Testis (tissue), 3 donors: ENCODE measurements around the gene CDC42SE2. TPM values are rescaled to one million over a fixed set of nuclear protein-coding genes. Genes with fewer than 3 reads are reported as not detected.

ENCODE experiments used
- DNase-seq: peaks from one replicate; pipeline ENCODE4 v3.0.0-alpha.2; 2019
- H3K27ac ChIP-seq, 2 donors: fragments of 200-600 bp; sonication (generic); one replicate each; pipeline ENCODE4 v1.5.1; 2019
- H3K27me3 ChIP-seq: fragments of 200-600 bp; sonication (generic); one replicate; pipeline ENCODE4 v1.5.1; 2019
- H3K36me3 ChIP-seq: fragments of 200-600 bp; sonication (generic); one replicate; pipeline ENCODE4 v1.5.1; 2017; ENCODE audit warnings: low read depth; ENCODE audit errors: missing control alignments
- H3K4me1 ChIP-seq: fragments of 200-600 bp; sonication (generic); one replicate; pipeline ENCODE4 v1.5.1; 2019
- H3K4me3 ChIP-seq, 2 donors: fragments of 200-600 bp; sonication (generic); one replicate each; pipeline ENCODE4 v1.5.1; 2017 to 2019
- H3K9me3 ChIP-seq: fragments of 200-600 bp; sonication (generic); one replicate; pipeline ENCODE4 v1.5.1; 2017
- POLR2A ChIP-seq: fragments of 450-650 bp; IDR thresholded peaks from one replicate; pipeline ENCODE4 v1.6.1; 2017; ENCODE audit warnings: antibody characterized with exemption, mild to moderate bottlenecking, moderate library complexity
- WGBS, 2 donors: methylation state at CpG; one replicate each; pipeline ENCODE4 v1.1.5; 2018; 5-methylcytosine and 5-hydroxymethylcytosine counted together
- intact Hi-C: fragments of 100-400 bp; cut with DNase I; formaldehyde crosslinking; loops from one replicate; pipeline ENCODE4 v1.15.1; 2023; ENCODE audit warnings: low total_unique reads
- polyA plus RNA-seq: library from polyadenylated mRNA; stranded (reverse); fragments of 350-450 nt; fragmentation: Illumina TruSeq; extraction: RNeasy Lipid Tissue Mini Kit (QIAGEN cat#74804); gene quantifications from one replicate; pipeline ENCODE4 v1.2.3, GENCODE V29; 2014; ENCODE audit warnings: low read depth, low replicate concordance; ENCODE audit not compliant: insufficient read depth
- total RNA-seq, 2 donors: library from RNA; depleted of rRNA; stranded (reverse); fragments of >200 nt; gene quantifications; one replicate each; pipeline ENCODE4 v1.2.3, GENCODE V29; 2016
- TF ChIP-seq, protein P1 (sequence below), 3 experiments: fragments of 450-650 bp in 2 of 3; fragments of 200-600 bp in 1 of 3; sonication (generic) in 1 of 3; IDR thresholded peaks; one replicate each; pipeline ENCODE4 v1.5.1; 2016 to 2019; ENCODE audit warnings: antibody characterized with exemption in 3 of 3, mild to moderate bottlenecking in 2 of 3, moderate library complexity in 1 of 3

The CDC42SE2 gene
- total and polyA plus RNA-seq, 3 donors from 2014 or later = 57.6 to 72.8 (median 67.1) TPM

- Histone ChIP-seq H3K27ac (no peak overlapping the region), H3K9me3 (no peaks in the 10 kb centered on the region), H3K36me3 (no peaks in the 10 kb centered on the region), H3K4me1 (no peaks in the 10 kb centered on the region), H3K27me3 (no peaks in the 10 kb centered on the region), H3K4me3 (no peak overlapping the region)
- TF ChIP-seq, protein P1, sequence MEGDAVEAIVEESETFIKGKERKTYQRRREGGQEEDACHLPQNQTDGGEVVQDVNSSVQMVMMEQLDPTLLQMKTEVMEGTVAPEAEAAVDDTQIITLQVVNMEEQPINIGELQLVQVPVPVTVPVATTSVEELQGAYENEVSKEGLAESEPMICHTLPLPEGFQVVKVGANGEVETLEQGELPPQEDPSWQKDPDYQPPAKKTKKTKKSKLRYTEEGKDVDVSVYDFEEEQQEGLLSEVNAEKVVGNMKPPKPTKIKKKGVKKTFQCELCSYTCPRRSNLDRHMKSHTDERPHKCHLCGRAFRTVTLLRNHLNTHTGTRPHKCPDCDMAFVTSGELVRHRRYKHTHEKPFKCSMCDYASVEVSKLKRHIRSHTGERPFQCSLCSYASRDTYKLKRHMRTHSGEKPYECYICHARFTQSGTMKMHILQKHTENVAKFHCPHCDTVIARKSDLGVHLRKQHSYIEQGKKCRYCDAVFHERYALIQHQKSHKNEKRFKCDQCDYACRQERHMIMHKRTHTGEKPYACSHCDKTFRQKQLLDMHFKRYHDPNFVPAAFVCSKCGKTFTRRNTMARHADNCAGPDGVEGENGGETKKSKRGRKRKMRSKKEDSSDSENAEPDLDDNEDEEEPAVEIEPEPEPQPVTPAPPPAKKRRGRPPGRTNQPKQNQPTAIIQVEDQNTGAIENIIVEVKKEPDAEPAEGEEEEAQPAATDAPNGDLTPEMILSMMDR (IDR thresholded peaks at IDR 0.05) = no peak
- no peak for TF ChIP-seq POLR2A
- DNase-seq = no peak
- intact Hi-C loops = no loop called here
- 97% methylated on average over 4 of the region's 4 CpGs for WGBS, 2 donors
These were observed 103.5 kb downstream of the CDC42SE2 start for GRCh38 chr5:131367219-131367860.

DNA sequence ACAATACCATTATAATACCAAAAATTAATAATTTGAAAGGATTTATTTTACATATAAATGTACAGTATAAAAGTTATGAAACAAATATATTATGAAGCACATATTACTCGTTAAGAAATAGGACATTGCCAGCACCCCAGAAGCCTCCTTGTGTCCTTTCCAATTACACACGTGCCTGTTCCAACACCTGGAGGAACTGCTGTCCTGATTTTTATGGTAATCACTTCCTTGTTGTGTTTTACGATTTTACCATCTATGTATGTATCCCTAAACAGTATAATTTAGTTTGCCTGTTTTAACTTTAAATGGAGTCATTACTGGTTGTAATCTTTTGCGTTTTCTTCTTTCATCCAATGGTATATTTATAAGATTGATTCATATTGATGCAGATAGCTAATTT lies 105.0 kb downstream of the CDC42SE2 start:
- Histone ChIP-seq H3K4me1 (no peaks in the 10 kb centered on the region), H3K27ac (no peak overlapping the region), H3K36me3 (no peaks in the 10 kb centered on the region), H3K4me3 (no peak overlapping the region), H3K27me3 (no peaks in the 10 kb centered on the region), H3K9me3 (no peaks in the 10 kb centered on the region)
- DNase-seq = no peak
- TF ChIP-seq, protein P1 (IDR thresholded peaks at IDR 0.05) = no peak
- no peak for TF ChIP-seq POLR2A
- intact Hi-C loops = no loop called here
- 80 to 88% methylated on average over 4 of the region's 4 CpGs for WGBS, 2 donors

- Histone ChIP-seq H3K36me3 (no peaks in the 10 kb centered on the region), H3K9me3 (no peaks in the 10 kb centered on the region), H3K27ac (no peak overlapping the region), H3K4me1 (no peaks in the 10 kb centered on the region), H3K27me3 (no peaks in the 10 kb centered on the region), H3K4me3 (no peak overlapping the region)
- WGBS, 2 donors = 38 to 52% methylated on average over 1 of the region's 1 CpG
- intact Hi-C loops = no loop called here
- TF ChIP-seq, protein P1 (IDR thresholded peaks at IDR 0.05) = no peak
- TF ChIP-seq POLR2A = no peak
- DNase-seq = no peak
These were observed 105.7 kb downstream of the CDC42SE2 start for GRCh38 chr5:131369558-131369957.

GRCh38 chr5:131371835-131372234 lies 108.0 kb downstream of the CDC42SE2 start:
- TF ChIP-seq, protein P1 (IDR thresholded peaks at IDR 0.05) = no peak
- no peak for TF ChIP-seq POLR2A
- intact Hi-C loops = no loop called here
- Histone ChIP-seq H3K9me3 (no peaks in the 10 kb centered on the region), H3K27me3 (no peaks in the 10 kb centered on the region), H3K27ac (no peak overlapping the region), H3K36me3 (no peaks in the 10 kb centered on the region), H3K4me1 (no peaks in the 10 kb centered on the region), H3K4me3 (no peak overlapping the region)
- no peak for DNase-seq
- 87 to 93% methylated on average over 2 of the region's 2 CpGs for WGBS, 2 donors

- TF ChIP-seq, protein P1 (IDR thresholded peaks at IDR 0.05) = no peak
- TF ChIP-seq POLR2A = no peak
- peaks cover 3% of the 10 kb centered on the region for H3K4me1 ChIP-seq
- H3K4me3 ChIP-seq = no peak overlapping the region
- H3K9me3 ChIP-seq = no peaks in the 10 kb centered on the region
- no peak overlapping the region for H3K27ac ChIP-seq
- H3K27me3 ChIP-seq = no peaks in the 10 kb centered on the region
- intact Hi-C loops = no loop called here
- WGBS, 2 donors = 87 to 93% methylated on average over 5 of the region's 5 CpGs
- H3K36me3 ChIP-seq = no peaks in the 10 kb centered on the region
- DNase-seq = no peak
These were observed 109.4 kb downstream of the CDC42SE2 start for GRCh38 chr5:131373265-131373664.
